GM18508 (cell line): ENCODE data around the gene CYB561D2.

Experiments used
- ATAC-seq: cut with Tn5 transposase; IDR thresholded peaks from one replicate; pipeline ENCODE4 v1.9.1; 2021; ENCODE audit warnings: moderate number of reproducible peaks; ENCODE audit not compliant: insufficient read depth, unreplicated experiment

Gene CYB561D2

DNA sequence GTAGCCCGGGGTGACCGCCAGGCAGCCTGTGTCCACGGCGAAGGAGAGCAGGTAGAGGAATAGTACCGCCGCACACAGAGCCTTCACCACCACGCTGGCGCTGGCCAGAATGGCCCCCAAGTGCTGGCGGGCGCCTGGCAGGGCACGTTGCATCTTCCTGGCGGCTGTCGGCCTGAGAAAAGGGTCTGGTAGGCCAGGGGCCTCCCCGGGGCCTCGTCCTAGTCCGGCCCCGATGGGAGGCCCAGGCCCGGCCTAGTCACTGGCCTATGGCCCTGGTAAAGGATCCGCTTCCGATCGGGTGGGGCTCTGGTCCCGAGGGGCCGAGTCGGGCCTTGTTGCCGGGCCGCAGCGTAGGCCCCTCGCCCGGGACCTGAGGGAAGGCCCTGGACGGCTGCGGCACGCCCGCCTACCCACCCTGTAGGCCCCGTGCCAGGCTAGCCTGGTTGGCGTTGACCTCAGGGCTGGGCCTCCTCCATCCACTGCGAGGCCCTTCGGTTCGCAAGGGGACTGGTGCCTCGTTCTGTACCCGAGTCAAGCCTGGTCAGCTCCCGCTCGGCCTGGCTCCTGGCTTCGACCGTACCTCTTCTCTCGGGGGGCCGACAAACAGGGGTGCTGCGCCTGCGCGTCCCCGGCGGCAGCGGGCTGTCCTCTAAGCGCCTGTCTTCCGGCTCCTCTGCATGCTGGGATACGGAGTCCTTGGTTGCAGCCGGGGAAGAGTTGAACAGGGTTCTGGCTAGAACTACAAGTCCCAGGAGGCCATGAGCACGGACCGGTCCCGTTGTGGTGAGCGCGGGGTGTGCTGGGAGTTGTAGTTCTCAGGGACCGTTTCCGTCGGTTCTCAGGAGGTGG is 8.5 kb downstream of the CYB561D2 start, which contains the start of gene TMEM115:
Gene TMEM115, minus strand, starts transcription at position 611 of the 849 bp plus-strand sequence. Its CDS starts 458 bp downstream, at position 153.
- peak; percentile 89 for ATAC-seq

DNA sequence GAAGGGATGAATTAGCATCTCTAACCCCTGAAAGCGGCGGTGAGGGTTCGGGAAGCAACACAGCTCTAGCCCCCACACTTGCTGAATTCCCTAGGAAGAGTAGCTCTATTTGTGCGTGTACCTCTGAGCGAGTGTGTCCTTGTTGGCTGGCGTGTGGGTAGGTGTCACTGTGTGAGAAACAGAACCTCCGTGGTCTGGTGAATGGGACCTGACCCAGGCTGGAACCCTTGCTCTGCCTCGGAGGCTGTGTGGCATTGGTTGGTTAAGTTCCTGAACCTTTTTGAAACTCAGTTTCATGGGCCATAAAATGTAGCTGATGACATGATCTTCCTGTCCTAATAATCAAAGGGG is 9.1 kb downstream of the CYB561D2 start:
- ATAC-seq: no peak

DNA sequence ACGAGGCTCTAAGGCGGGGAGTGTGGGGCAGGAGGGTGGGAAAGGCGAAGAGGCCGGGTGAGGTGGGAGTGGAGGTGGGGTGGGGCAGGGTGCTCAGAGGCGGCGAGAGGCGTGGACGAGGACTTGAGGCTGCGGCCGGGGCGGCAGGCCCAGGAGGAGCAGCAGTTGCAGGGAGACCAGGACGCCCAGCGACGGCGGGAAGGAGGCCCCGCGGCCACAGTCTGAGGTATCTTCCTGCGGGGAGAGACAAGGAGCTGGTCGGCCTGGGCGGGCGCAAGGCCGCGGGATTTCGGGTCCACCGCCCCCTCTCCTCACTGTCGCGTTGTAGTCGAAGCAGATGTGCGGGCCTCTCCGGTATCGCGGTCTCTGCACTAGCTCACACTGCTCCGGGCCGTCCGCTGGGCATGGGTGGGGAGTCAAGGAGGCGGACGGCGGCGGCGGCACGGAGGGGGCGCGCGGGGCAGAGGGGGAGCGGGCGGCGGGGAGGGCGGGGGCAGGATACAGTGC is 14.0 kb downstream of the CYB561D2 start:
- ATAC-seq: no peak

DNA sequence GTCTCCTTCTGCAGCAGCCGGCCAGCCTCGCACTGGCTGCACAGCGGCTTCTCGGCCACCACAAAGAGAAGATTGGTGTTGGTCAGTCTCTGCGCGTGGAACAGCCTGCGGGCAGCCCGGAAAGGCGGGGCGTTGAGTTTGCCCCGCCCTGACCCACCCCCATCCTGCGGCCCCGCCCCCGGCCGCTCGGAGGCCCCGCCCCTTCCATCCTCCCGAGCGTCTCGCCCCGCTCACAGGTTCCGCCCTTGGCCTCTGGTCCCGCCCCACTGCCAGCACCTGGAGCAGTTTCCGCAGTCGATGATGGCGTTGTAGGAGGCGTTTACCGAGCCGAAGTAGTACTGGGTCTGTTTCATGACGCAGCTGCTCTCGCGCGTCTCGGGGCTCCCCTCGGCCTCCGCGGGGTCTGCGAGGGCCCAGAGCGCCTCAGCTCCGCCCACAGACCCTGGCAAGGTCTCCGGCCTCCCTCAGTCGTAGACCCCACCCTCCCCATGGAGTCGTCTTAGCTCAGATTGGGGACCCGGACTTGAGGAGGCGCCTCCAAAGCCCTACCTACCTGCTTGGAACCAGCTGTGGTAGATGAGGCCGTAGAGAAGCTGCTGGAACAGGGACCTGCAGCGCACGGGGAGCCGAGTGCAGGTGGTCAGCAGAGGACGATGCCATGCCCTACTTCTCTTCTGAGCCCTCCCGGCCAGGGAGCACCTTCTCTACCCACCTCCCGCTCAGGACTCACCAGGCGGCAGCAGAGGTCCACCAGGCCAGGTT is 14.6 kb downstream of the CYB561D2 start:
- ATAC-seq: no peak

DNA sequence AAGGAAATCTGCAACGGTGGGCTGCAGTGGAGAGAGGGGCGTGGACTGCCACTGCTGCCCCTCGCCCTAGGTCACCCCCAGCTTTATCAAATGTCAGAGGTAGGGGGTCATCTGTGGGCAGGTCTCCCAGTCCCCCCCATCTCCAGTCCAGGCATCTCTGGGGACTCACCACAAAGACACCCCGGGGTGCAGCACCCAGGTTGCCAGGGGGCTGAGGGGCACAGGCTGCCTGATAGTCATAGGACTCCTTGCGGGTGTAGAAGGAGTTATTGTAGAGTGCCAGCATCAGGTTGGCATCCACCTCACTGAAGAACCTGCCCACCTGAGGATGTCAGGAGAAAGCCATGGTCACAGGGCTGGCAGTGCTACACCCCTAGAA is 15.2 kb downstream of the CYB561D2 start:
- ATAC-seq: no peak

DNA sequence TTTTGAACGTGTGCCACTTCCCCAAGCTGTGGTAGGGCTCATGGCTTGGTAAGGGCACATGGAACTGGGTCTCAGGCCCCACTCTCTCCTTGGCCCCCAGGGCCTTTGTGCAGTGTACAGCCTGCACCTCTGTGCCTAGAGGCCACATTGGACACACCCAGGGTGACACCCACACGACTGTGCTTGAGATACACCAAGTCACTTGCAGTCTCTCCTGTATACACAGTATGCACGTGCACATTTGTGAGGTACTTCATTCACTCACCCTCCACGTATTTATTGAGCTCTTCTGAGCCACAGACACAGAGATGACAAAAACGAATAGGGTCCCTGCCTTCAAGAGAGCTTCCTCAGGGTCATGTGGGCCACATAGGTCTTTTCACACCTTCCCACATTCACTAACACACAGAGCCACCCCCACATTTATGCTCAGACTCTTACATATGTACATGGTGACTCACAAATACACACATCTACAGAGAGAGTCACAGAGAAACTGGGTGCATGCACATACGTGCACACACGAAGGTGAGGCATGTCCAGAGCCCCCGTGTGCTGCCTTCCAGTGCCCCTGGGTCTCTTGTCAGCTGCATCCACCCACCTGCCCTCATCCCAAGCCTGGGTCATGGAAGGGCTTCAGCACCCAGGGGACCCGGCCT is 18.5 kb downstream of the CYB561D2 start:
- ATAC-seq: no peak

DNA sequence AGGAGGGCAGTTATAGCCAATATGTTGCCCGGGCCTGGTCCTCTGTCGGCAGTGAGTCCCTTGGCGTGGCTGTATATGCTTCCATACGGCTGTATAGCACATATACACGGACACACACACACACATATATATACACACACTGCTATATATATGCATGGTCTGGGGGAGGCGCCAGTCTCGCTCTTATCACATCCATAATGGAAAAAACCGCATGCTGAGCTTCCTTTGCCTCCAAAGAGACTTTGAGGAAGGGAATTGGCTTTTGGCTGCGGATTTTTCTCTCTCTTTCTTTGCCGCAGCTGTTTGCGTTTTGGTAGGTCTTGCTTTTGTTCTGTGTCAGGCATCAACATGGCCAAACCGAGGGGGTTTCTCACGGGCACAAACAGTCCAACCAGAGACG is 19.9 kb downstream of the CYB561D2 start:
- ATAC-seq: no peak

DNA sequence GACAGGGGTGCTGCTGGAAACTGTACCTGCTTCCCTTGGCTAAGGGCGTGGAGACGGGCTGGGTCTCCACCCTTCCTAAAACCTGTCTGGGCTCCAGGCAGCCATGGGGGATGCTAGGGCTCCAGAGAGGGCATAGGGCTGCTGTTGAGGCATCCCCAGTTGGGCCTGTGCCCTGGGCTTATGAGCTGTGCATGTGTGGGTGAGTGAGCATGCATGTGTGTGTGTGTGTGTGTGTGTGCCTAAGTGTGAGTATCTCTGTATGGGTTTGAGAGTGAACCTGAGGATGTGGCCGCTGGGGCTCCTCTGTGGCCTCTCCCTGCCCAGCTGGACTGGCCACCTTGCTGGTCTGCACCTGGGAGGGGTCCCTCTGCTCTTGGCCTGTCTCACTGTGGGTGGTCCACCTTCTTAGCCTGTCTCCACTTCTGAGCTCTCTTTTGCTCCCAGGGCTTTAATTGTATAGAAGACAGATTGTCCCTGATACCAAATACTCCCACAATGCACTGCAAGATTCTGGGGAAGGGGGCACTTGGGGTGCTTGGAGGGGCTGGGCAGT is 20.5 kb downstream of the CYB561D2 start:
- no peak for ATAC-seq

DNA sequence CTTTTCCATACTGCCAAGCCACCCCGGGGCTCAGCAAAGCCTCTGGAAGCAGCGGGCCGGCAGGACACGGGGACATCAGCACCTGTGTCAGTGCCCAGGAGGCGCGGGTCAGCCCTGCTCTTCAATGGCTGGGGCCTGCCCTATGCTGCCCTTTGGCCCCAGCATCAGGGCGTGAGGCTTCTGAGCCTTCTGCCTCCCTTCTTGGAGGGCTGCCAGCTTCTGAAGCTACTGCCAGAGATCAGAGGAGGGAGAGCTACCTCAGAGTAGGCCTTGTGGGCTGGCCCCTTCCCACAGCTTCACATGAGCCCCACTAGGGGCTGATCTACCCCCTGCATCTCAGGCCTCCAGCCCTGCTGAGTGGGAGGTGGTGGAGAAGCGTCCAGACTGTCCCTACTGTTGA is 21.7 kb downstream of the CYB561D2 start:
- no peak for ATAC-seq

DNA sequence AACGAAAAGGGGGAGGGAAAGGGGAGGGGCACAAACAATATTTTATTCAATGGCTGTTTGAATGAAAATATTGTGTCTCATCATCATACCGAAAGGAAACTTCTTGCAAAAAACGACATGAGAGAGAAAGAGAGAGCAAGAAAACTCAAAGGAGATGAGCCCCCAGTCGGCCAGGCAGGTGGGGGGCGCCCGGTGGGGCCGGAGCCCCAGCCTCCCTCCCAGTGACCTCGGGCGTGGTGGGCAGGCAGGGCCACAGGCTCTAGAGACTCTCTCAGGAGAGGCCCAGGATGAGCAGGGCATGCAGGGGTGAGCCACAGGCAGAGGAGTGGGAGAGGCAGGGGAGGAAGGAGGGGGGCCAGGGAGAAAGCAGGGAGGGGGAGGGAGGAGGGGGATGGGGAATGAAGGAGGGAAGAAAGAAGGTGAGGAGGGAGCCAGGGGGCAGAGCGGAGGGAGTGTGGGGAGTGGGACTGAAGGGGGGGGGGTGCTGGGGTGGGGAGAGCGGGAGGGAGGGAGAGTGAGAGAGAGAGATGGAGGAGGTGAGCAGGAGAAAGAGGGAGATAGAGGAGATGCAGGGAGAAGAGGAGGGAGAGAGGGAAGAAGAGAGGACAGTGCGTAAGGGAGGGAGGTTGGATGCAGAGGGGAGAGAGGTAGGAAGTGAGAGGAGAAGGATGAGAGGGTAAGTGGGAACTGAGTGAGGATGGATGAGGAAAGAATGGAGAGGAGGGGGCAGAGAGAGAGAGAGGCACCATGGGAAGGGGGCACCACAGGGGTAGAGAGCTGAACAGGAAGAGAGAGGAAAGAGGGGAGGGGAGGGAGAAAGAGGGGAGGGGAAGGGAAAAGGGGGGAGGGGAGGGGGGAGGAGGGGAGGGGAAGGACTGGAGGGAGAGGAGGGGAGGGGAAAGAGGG is 22.7 kb downstream of the CYB561D2 start:
- ATAC-seq: no peak

DNA sequence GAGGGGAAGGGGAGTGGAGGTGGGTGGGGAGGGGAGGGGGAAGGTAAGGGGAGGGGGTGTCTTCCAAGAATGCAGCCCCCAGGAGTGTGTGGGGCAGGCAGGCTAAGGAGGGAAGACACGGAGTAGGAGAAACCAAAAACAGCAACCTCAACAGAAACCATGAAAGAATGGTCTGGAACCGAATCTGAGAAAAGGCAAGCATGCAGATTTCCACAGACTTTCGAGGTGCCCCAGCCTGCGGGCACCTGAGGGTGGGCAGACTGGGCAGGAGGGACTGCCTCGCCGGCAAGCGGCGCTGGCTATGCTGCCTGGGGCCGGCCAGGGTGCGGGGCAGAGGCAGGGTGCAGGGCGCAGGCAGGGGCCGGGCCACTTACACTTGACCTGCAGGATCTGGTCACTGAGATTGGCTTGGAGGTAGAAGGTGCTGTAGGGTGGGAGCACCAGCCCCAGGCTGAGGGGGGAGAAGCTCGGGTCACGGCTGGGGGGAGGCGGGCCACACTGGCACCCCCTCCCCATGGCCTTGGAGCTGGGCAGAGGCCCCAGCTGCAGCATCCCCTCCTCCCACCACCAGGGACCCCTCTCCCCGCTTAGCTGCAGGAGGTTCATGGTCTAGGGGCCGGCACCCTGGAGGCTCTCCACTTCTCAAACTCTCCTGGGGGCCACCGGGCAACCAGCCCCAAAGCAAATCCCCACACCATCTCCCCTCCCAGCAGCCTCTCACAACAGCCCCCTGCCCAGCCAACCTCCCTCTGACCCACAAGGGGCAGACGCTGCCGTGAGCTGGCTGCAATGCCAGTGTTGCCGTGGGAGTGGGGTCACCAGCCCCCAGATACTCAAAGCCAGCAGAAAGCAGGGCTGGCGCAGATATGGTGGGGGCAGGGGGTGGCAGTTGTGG is 23.9 kb downstream of the CYB561D2 start:
- ATAC-seq: no peak

DNA sequence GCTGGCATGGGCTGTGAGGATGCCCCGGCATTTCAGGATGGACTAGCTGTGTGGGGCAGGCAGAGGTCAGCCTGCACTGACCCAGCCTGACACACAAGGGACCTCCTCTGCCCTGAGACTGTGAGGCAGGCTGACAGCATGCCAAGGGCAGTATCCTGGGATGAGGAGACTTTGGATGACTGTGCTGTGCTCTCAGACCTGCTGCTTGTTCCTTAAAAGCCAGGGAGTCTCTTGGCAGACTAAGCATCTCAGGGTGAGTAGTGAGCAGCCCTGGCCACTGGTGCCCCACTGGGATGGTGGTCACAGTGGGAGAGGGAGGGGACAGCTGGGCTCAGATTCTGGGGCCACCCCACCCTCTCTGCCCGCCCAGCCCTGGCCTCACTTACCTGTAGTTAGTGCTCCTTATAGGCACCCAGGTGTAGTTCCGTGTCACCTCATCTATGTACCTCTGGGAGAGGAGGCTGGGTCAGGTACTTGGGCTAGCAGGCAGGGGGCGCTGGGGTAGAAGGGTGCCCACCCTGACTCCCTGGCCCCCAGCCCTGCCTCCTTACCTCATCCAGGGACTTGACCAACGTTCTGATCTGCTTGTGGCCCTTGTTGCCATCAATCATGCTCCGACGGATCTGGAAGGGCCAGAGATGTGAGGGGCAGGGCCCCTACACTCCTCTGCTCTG is 24.7 kb downstream of the CYB561D2 start:
- no peak for ATAC-seq

DNA sequence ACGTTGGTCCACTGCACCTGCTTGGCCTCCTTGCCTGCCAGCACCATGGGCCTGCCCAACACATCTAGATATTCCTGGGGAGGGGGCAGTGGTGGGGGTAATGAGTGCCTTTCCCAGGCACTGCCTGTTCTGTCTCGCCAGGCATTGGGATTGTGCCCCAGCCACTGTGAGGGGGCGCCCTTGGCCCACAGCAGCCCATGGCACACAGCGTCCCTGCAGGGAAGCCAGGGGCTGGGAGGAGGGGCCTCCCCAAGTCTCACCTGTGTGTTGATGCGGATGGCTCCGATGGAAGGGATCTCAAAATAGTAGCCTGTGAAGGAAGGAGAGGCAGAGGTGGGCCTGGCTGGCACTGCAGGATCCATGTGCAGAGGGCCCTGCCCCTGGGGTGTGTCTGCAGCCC is 27.4 kb downstream of the CYB561D2 start:
- ATAC-seq: no peak

DNA sequence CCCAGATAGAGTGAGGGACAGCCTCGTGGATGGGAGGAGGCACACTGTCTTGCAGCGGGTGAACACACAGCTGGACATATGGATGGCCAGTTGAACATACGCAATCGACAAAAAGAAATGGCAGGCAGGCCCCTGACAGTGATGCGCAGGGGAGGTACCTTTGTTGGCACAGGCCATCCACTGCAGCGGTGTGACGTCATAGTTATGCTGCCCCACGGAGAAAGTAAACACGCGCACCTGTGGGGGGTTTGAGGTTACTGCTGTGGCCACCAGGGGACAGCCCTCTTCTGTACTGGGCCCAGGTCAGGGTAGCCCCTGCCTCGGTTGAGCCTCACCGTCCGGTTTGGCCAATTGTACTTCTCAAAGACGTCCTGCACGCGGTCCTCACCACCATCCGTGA is 28.1 kb downstream of the CYB561D2 start:
- no peak for ATAC-seq

DNA sequence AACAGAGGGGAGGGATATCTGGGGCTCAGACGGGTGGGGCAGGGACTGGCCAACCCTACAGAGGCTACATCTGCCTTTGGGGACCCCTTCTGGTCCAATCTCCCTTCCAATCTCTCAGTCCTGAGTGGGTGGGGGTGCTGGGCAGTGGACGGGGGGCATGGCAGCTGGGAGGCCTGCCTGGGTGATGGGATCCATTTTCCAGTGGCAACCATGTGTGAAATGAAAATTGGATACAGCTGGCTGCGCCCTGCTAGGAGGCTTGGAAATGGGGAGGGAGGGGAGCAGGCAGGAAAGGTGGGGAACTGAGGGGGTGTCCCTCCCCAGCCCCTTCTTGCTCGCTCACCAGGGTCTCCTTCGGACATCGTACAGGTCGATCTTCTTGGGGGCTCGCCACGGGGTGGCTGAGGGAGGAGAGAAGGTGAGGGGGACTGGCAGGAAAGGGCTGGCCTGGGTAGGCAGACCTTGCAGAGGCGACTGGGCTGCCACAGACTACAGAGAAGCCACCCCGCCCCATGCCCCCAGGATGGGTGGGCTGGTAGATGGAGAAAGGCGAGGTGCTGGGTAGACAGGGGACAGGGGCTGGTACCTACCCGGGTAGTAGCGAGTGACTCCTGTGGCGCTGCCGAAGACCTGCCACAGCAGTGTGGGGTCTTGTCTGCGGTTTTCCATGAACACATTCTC is 29.9 kb downstream of the CYB561D2 start:
- ATAC-seq: no peak

DNA sequence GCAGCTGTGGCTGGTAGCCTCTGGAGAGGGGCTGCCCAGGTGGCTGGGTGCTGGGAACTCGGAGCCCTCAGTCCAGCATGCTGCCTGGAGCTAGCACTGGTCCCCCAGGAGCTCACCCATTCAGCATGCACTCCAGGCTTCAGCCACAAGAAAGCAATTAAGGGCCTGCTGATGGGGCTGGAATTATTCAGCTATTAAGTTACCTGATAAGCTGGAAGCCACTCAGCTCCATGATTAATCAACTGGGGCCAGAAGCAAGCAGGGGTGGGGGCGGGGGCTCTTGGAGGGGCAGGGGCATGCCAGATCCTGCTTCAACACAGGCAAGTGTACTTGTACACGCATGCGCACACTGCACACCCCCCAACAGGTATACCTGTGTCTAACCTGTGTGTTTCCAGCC is 30.7 kb downstream of the CYB561D2 start:
- ATAC-seq: no peak

DNA sequence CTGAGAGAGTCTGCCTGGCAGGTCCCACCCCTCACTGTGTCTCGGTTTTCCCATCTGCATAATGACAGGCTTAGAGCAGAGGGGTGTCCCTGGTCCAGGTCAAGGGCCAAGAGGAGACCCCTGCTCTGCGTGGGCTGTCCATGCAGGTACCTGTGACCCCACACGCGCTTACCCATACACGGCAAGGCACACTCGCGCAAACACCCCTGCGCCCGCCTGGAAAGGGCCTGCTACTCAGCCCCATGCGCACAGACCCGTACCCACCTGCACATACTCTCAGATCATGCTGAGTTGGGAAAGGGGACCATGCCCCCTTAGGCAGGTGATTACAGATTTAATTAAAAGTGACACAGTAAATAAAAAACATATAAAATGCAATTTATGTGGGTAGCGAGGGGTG is 32.1 kb downstream of the CYB561D2 start:
- ATAC-seq: no peak

DNA sequence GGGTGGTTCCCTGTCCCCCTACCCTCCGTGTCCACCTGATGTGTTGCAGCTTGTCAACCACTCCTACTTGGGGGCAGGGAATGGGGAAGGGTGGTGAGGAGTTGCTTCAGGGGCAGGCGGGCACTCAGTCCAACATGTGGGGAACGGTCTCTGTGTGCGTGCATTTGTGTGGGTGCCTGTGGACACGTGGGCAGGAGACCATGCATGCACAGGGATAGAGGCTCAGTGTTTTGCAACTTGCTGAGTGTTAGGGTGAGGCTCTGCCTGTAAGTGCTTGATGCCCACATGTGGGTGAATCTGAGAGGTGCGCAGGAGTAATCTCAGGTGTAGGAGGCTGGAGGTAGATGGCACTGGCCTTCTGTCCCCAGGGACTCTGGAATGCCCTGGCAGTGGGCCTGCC is 33.1 kb downstream of the CYB561D2 start:
- no peak for ATAC-seq
